NT2/D1 (cell line): Measurements from ENCODE around the gene CRACDL.

Experiments used
- DNase-seq: peaks from one replicate; pipeline ENCODE4 v3.0.0-alpha.2; 2011; ENCODE audit warnings: low read depth, low spot score
- H3K27me3 ChIP-seq: 2 replicates; pipeline ENCODE4 v1.6.0; 2011; ENCODE audit warnings: mild to moderate bottlenecking; ENCODE audit not compliant: insufficient read length, insufficient read depth
- H3K36me3 ChIP-seq: 2 replicates; pipeline ENCODE4 v1.6.1; 2011; ENCODE audit warnings: mild to moderate bottlenecking, low read length, mixed read lengths; ENCODE audit not compliant: insufficient read depth, insufficient read length
- H3K4me1 ChIP-seq: 2 replicates; pipeline ENCODE4 v1.5.1; 2011; ENCODE audit not compliant: insufficient read depth, insufficient read length
- H3K4me3 ChIP-seq: 2 replicates; pipeline ENCODE4 v1.5.1; 2011; ENCODE audit warnings: low read depth; ENCODE audit not compliant: insufficient read length
- H3K9ac ChIP-seq: 2 replicates; pipeline ENCODE4 v1.6.0; 2011; ENCODE audit warnings: low read depth; ENCODE audit not compliant: insufficient read length
- H3K9me3 ChIP-seq: 2 replicates; pipeline ENCODE4 v1.5.1; 2011; ENCODE audit warnings: mild to moderate bottlenecking, low read length; ENCODE audit not compliant: insufficient read depth
- SUZ12 ChIP-seq: IDR thresholded peaks from 2 replicates; pipeline ENCODE4 v1.6.1; 2011; ENCODE audit not compliant: insufficient read length, insufficient read depth; ENCODE audit errors: extremely low read depth
- YY1 ChIP-seq: IDR thresholded peaks from 2 replicates; pipeline ENCODE4 v1.6.1; 2011; ENCODE audit not compliant: insufficient read length, insufficient read depth
- ZNF274 ChIP-seq: IDR thresholded peaks from 2 replicates; pipeline ENCODE4 v1.6.1; 2011; ENCODE audit warnings: mild to moderate bottlenecking, low read depth, low read length

The CRACDL gene

GRCh38 chr2:98809878-98810587, 126.0 kb downstream of the CRACDL start:
- no peak overlapping the region for H3K9ac ChIP-seq
- H3K27me3 ChIP-seq: no peaks in the 10 kb centered on the region
- no peak for DNase-seq
- H3K4me1 ChIP-seq: peaks cover 13% of the 10 kb centered on the region
- H3K9me3 ChIP-seq: peaks cover 5% of the 10 kb centered on the region; the same call in 1 of the 2 replicates
- TF ChIP-seq SUZ12 (no peak), ZNF274 (no peak)
- H3K4me3 ChIP-seq: no peak overlapping the region
- H3K36me3 ChIP-seq: no peaks in the 10 kb centered on the region

GRCh38 chr2:98809116-98809515, 126.9 kb downstream of the CRACDL start:
- peaks cover 5% of the 10 kb centered on the region; the same call in 1 of the 2 replicates for H3K9me3 ChIP-seq
- H3K4me1 ChIP-seq: peaks cover 13% of the 10 kb centered on the region
- no peak for DNase-seq
- H3K27me3 ChIP-seq: no peaks in the 10 kb centered on the region
- no peaks in the 10 kb centered on the region for H3K36me3 ChIP-seq
- no peak overlapping the region for H3K4me3 ChIP-seq
- no peak overlapping the region for H3K9ac ChIP-seq
- TF ChIP-seq ZNF274: no peak
- TF ChIP-seq SUZ12: no peak
- no peak for TF ChIP-seq YY1

- no peaks in the 10 kb centered on the region for H3K36me3 ChIP-seq
- H3K9ac ChIP-seq: no peak overlapping the region
- H3K4me3 ChIP-seq: no peak overlapping the region
- peaks cover 5% of the 10 kb centered on the region; the same call in 1 of the 2 replicates for H3K9me3 ChIP-seq
- H3K27me3 ChIP-seq: no peaks in the 10 kb centered on the region
- TF ChIP-seq YY1 (no peak), ZNF274 (no peak), SUZ12 (no peak)
- no peak for DNase-seq
- H3K4me1 ChIP-seq: peaks cover 13% of the 10 kb centered on the region
Observed at GRCh38 chr2:98808546-98808945, 127.5 kb downstream of the CRACDL start.

GRCh38 chr2:98807929-98808328, 128.1 kb downstream of the CRACDL start:
- peaks cover 13% of the 10 kb centered on the region for H3K4me1 ChIP-seq
- H3K27me3 ChIP-seq: no peaks in the 10 kb centered on the region
- no peak for TF ChIP-seq ZNF274
- H3K4me3 ChIP-seq: no peak overlapping the region
- H3K36me3 ChIP-seq: no peaks in the 10 kb centered on the region
- H3K9ac ChIP-seq: no peak overlapping the region
- DNase-seq: no peak
- peaks cover 5% of the 10 kb centered on the region; the same call in 1 of the 2 replicates for H3K9me3 ChIP-seq

GRCh38 chr2:98807221-98807620, 128.8 kb downstream of the CRACDL start:
- Histone ChIP-seq H3K4me3 (no peak overlapping the region), H3K36me3 (no peaks in the 10 kb centered on the region), H3K4me1 (peaks cover 13% of the 10 kb centered on the region), H3K9me3 (peaks cover 1% of the 10 kb centered on the region; the same call in 1 of the 2 replicates), H3K9ac (no peak overlapping the region), H3K27me3 (no peaks in the 10 kb centered on the region)
- TF ChIP-seq SUZ12: no peak
- TF ChIP-seq YY1: no peak
- no peak for TF ChIP-seq ZNF274
- no peak for DNase-seq

- Histone ChIP-seq H3K9me3 (no peaks in the 10 kb centered on the region), H3K4me3 (no peak overlapping the region), H3K4me1 (peaks cover 13% of the 10 kb centered on the region), H3K27me3 (no peaks in the 10 kb centered on the region), H3K9ac (no peak overlapping the region), H3K36me3 (no peaks in the 10 kb centered on the region)
- TF ChIP-seq SUZ12 (no peak), ZNF274 (no peak), YY1 (no peak)
- no peak for DNase-seq
Observed at GRCh38 chr2:98806236-98806697, 129.8 kb downstream of the CRACDL start.

- Histone ChIP-seq H3K4me1 (peaks cover 13% of the 10 kb centered on the region), H3K9ac (no peak overlapping the region), H3K27me3 (no peaks in the 10 kb centered on the region), H3K4me3 (no peak overlapping the region), H3K9me3 (no peaks in the 10 kb centered on the region), H3K36me3 (no peaks in the 10 kb centered on the region)
- TF ChIP-seq YY1 (no peak), ZNF274 (no peak), SUZ12 (no peak)
- DNase-seq: no peak
Observed at GRCh38 chr2:98805412-98806171, 130.4 kb downstream of the CRACDL start.
